Naive thymus-derived CD4-positive, alpha-beta T cell (primary cell): ENCODE measurements around the gene C6orf118. TPM values are rescaled to one million over a fixed set of nuclear protein-coding genes. Genes with fewer than 3 reads are reported as not detected.

ENCODE experiments used
- ATAC-seq: fragments of 150-1000 bp; cut with Tn5 transposase; 2 replicates; pipeline ENCODE4 v1.10.0; 2021; ENCODE audit warnings: mild to moderate bottlenecking, moderate library complexity
- CTCF ChIA-PET: fragments of 350-600 bp; sonication (Branson Sonifier 250); formaldehyde crosslinking; loops from one replicate; lab custom pipeline; 2021; ENCODE audit warnings: antibody characterized with exemption; lab: Charles Lee
- POLR2A ChIA-PET: fragments of 350-600 bp; sonication (Branson Sonifier 250); formaldehyde crosslinking; loops from one replicate; lab custom pipeline; 2021; ENCODE audit warnings: antibody characterized with exemption, inconsistent platforms; lab: Charles Lee
- DNase-seq, 9 donors: peaks; one replicate each; pipeline versions ENCODE4 v3.0.0 to v3.0.0-alpha.2; 2020 to 2022; ENCODE audit warnings: mixed read lengths in 1 of 9
- H3K27ac ChIP-seq: one replicate; pipeline ENCODE4 v1.7.0; 2013; ENCODE audit warnings: mild to moderate bottlenecking, low read depth, low read length, moderate library complexity
- H3K27me3 ChIP-seq, 2 donors: one replicate each; pipeline ENCODE4 v1.7.0; 2013; ENCODE audit warnings: low read length in 2 of 2, mild to moderate bottlenecking in 2 of 2, moderate library complexity in 2 of 2; ENCODE audit not compliant: control insufficient read depth in 2 of 2, insufficient read depth in 2 of 2
- H3K36me3 ChIP-seq, 3 experiments: 1 replicate in 2 of 3; 2 replicates in 1 of 3; pipeline ENCODE4 v1.7.0; 2013; ENCODE audit warnings: low read length in 3 of 3, mild to moderate bottlenecking in 3 of 3, moderate library complexity in 1 of 3; ENCODE audit not compliant: insufficient read depth in 3 of 3, control insufficient read depth in 2 of 3
- H3K4me1 ChIP-seq, 2 donors: one replicate each; pipeline ENCODE4 v1.7.0; 2013; ENCODE audit warnings: low read length in 2 of 2, mild to moderate bottlenecking in 2 of 2, moderate library complexity in 1 of 2; ENCODE audit not compliant: control insufficient read depth in 2 of 2, insufficient read depth in 2 of 2
- H3K4me3 ChIP-seq: 2 replicates; pipeline ENCODE4 v1.7.0; 2013; ENCODE audit warnings: mild to moderate bottlenecking, low read length
- H3K9me3 ChIP-seq, 3 experiments: 1 replicate in 2 of 3; 2 replicates in 1 of 3; pipeline ENCODE4 v1.7.0; 2013; ENCODE audit warnings: low read length in 3 of 3; ENCODE audit not compliant: control insufficient read depth in 2 of 3
- H3K27ac Mint-ChIP-seq, 9 donors: one replicate each; pipeline ENCODE4 v1.8.0; 2020 to 2022; ENCODE audit warnings: mixed read lengths in 9 of 9, mild to moderate bottlenecking in 8 of 9, moderate library complexity in 5 of 9, inconsistent platforms in 2 of 9
- H3K27me3 Mint-ChIP-seq, 5 donors: one replicate each; pipeline ENCODE4 v1.8.0; 2021 to 2022; ENCODE audit warnings: mixed read lengths in 5 of 5, mild to moderate bottlenecking in 1 of 5
- H3K36me3 Mint-ChIP-seq, 5 donors: one replicate each; pipeline ENCODE4 v1.8.0; 2020 to 2022; ENCODE audit warnings: mixed read lengths in 5 of 5, mild to moderate bottlenecking in 3 of 5, inconsistent platforms in 1 of 5
- H3K4me1 Mint-ChIP-seq, 7 donors: one replicate each; pipeline ENCODE4 v1.8.0; 2020 to 2022; ENCODE audit warnings: mixed read lengths in 7 of 7, mild to moderate bottlenecking in 3 of 7, inconsistent platforms in 1 of 7
- H3K4me3 Mint-ChIP-seq, 10 donors: one replicate each; pipeline ENCODE4 v1.8.0; 2020 to 2022; ENCODE audit warnings: mild to moderate bottlenecking in 10 of 10, mixed read lengths in 10 of 10, moderate library complexity in 6 of 10, inconsistent platforms in 2 of 10
- H3K9me3 Mint-ChIP-seq, 11 donors: one replicate each; pipeline ENCODE4 v1.8.0; 2020 to 2022; ENCODE audit warnings: mixed read lengths in 11 of 11, mild to moderate bottlenecking in 4 of 11, inconsistent platforms in 1 of 11, moderate library complexity in 1 of 11
- intact Hi-C, 2 donors: fragments of 100-400 bp; cut with micrococcal nuclease; formaldehyde crosslinking; loops; one replicate each; pipeline ENCODE4 v1.15.1; 2023
- polyA plus RNA-seq, 2 donors: library from polyadenylated mRNA; unstranded; fragments of 300-500 nt; fragmentation: Illumina TruSeq; gene quantifications; one replicate each; pipeline ENCODE4 v1.2.3, GENCODE V29; 2021
- total RNA-seq, 6 experiments: library from RNA in 5 of 6; stranded (reverse) in 5 of 6; gene quantifications; 1 replicate in 5 of 6; 2 replicates in 1 of 6; pipeline ENCODE4 v1.2.3 and lab custom pipeline; 2021 to 2026

Gene C6orf118
- total and polyA plus RNA-seq, 7 experiments from 2014 or later = not detected

GRCh38 chr6:165232731-165233488, 76.5 kb downstream of the C6orf118 start:
- ATAC-seq (no peak), DNase-seq (no peak)
- CTCF ChIA-PET = no interaction called here
- intact Hi-C loops = no loop called here
- POLR2A ChIA-PET = no interaction called here
- Histone ChIP-seq H3K36me3 (no peaks in the 10 kb centered on the region), H3K9me3 (peaks cover 0 to 5% (median 0%) of the 10 kb centered on the region in 3 experiments), H3K4me3 (no peak overlapping the region), H3K27me3 (no peaks in the 10 kb centered on the region), H3K27ac (no peak overlapping the region), H3K4me1 (no peaks in the 10 kb centered on the region)
- H3K27ac Mint-ChIP-seq = no peak overlapping the region
- peaks cover 4 to 42% (median 21%) of the 10 kb centered on the region in 11 donors for H3K9me3 Mint-ChIP-seq
- no peak overlapping the region for H3K4me3 Mint-ChIP-seq
- H3K36me3 Mint-ChIP-seq = peaks cover 0 to 10% (median 0%) of the 10 kb centered on the region in 5 donors
- no peaks in the 10 kb centered on the region for H3K4me1 Mint-ChIP-seq
- no peaks in the 10 kb centered on the region for H3K27me3 Mint-ChIP-seq

- no peak for ATAC-seq
- POLR2A ChIA-PET = no interaction called here
Measured at GRCh38 chr6:165231581-165232561, 77.5 kb downstream of the C6orf118 start.

GRCh38 chr6:165231177-165231576, 78.2 kb downstream of the C6orf118 start:
- H3K4me1 Mint-ChIP-seq = no peaks in the 10 kb centered on the region
- ATAC-seq (no peak), DNase-seq (no peak)
- no peaks in the 10 kb centered on the region for H3K36me3 ChIP-seq
- H3K9me3 Mint-ChIP-seq = peaks cover 4 to 38% (median 15%) of the 10 kb centered on the region in 11 donors
- H3K27me3 ChIP-seq = no peaks in the 10 kb centered on the region
- no peak overlapping the region for H3K27ac Mint-ChIP-seq
- POLR2A ChIA-PET = no interaction called here
- no peak overlapping the region for H3K27ac ChIP-seq
- H3K4me1 ChIP-seq = no peaks in the 10 kb centered on the region
- no peak overlapping the region for H3K4me3 Mint-ChIP-seq
- no peaks in the 10 kb centered on the region for H3K27me3 Mint-ChIP-seq
- H3K36me3 Mint-ChIP-seq = peaks cover 0 to 10% (median 0%) of the 10 kb centered on the region in 5 donors
- intact Hi-C loops = no loop called here
- CTCF ChIA-PET = no interaction called here
- H3K4me3 ChIP-seq = no peak overlapping the region
- H3K9me3 ChIP-seq = peaks cover 0 to under 1% (median 0%) of the 10 kb centered on the region in 3 experiments

More at GRCh38 chr6:165231581-165232561, 77.5 kb downstream of the C6orf118 start:
- CTCF ChIA-PET = no interaction called here
- Histone ChIP-seq H3K27ac (no peak overlapping the region), H3K4me1 (no peaks in the 10 kb centered on the region), H3K4me3 (no peak overlapping the region), H3K9me3 (peaks cover 0 to 5% (median 0%) of the 10 kb centered on the region in 3 experiments), H3K36me3 (no peaks in the 10 kb centered on the region), H3K27me3 (no peaks in the 10 kb centered on the region)
- Mint-ChIP-seq H3K4me1 (no peaks in the 10 kb centered on the region), H3K4me3 (no peak overlapping the region), H3K27ac (no peak overlapping the region), H3K27me3 (no peaks in the 10 kb centered on the region), H3K36me3 (peaks cover 0 to 10% (median 0%) of the 10 kb centered on the region in 5 donors), H3K9me3 (peaks cover 4 to 38% (median 15%) of the 10 kb centered on the region in 11 donors)
- intact Hi-C loops = no loop called here
- DNase-seq = no peak
